K562 (cell line): ENCODE measurements around the gene IGF2R. TPM values are rescaled to one million over a fixed set of nuclear protein-coding genes. Genes with fewer than 3 reads are reported as not detected.

Source experiments
- CBX1 ChIP-seq: sonication (generic); IDR thresholded peaks from 2 replicates; pipeline ENCODE4 v1.6.1; 2016; ENCODE audit warnings: antibody characterized with exemption, low read depth, mild to moderate bottlenecking
- CBX5 ChIP-seq: IDR thresholded peaks from 2 replicates; pipeline ENCODE4 v1.6.1; 2014; ENCODE audit warnings: low read depth, borderline replicate concordance
- CEBPG ChIP-seq, 3 experiments: fragments of 200-800 bp in 1 of 3; sonication (Bioruptor generic) in 1 of 3; sonication (generic) in 1 of 3; formaldehyde crosslinking in 1 of 3; IDR thresholded peaks in 2 of 3; conservative IDR thresholded peaks in 1 of 3; 2 replicates each; pipeline versions ENCODE4 v1.6.1 to v1.8.0; 2016 to 2022; ENCODE audit warnings: missing compliant biosample characterization in 2 of 3, missing genetic modification characterization in 2 of 3, mild to moderate bottlenecking in 1 of 3, missing genetic modification reagents in 1 of 3
- CREB3 ChIP-seq: fragments of 450-650 bp; conservative IDR thresholded peaks from 2 replicates; pipeline ENCODE4 v1.6.1; 2016; ENCODE audit warnings: missing genetic modification characterization, low read depth, mild to moderate bottlenecking, missing compliant biosample characterization, moderate library complexity
- FOXO4 ChIP-seq: fragments of 450-650 bp; formaldehyde crosslinking; IDR thresholded peaks from 2 replicates; pipeline ENCODE4 v1.4.0; 2020; ENCODE audit warnings: mild to moderate bottlenecking, moderate library complexity
- KDM2B ChIP-seq: fragments of 250-450 bp; sonication (Bioruptor Pico); IDR thresholded peaks from 2 replicates; pipeline ENCODE4 v1.8.0; 2021; ENCODE audit warnings: mild to moderate bottlenecking, moderate library complexity
- MXD1 ChIP-seq: fragments of 250-450 bp; sonication (Bioruptor Pico); IDR thresholded peaks from 2 replicates; pipeline ENCODE4 v1.8.0; 2021; ENCODE audit warnings: borderline replicate concordance, mild to moderate bottlenecking, moderate library complexity; ENCODE audit not compliant: poor library complexity, severe bottlenecking
- TEAD1 ChIP-seq, 2 experiments: fragments of 450-650 bp in 1 of 2; sonication (generic) in 1 of 2; formaldehyde crosslinking; IDR thresholded peaks; 2 replicates each; pipeline versions ENCODE4 v1.4.0 to v1.8.0; 2020 to 2022; ENCODE audit warnings: mild to moderate bottlenecking in 2 of 2, missing genetic modification reagents in 1 of 2
- ZBTB11 ChIP-seq, 3 experiments: fragments of 200-800 bp in 1 of 3; fragments of 250-450 bp in 1 of 3; fragments of 450-650 bp in 1 of 3; sonication (Bioruptor Pico) in 1 of 3; sonication (Bioruptor generic) in 1 of 3; formaldehyde crosslinking in 1 of 3; IDR thresholded peaks; 2 replicates each; pipeline versions ENCODE4 v1.6.1 to v1.8.0; 2016 to 2022; ENCODE audit warnings: mild to moderate bottlenecking in 2 of 3, missing genetic modification characterization in 2 of 3, missing compliant biosample characterization in 1 of 3, moderate library complexity in 1 of 3
- ZNF263 ChIP-seq: sonication (generic); formaldehyde crosslinking; IDR thresholded peaks from 2 replicates; pipeline ENCODE4 v1.8.0; 2022; ENCODE audit warnings: mild to moderate bottlenecking, missing genetic modification reagents, borderline replicate concordance
- ZNF589 ChIP-seq: fragments of 200-800 bp; sonication (Bioruptor generic); IDR thresholded peaks from 2 replicates; pipeline ENCODE4 v1.6.1; 2016; ENCODE audit warnings: low read depth, missing genetic modification characterization, missing compliant biosample characterization
- polyA plus RNA-seq, 8 experiments: library from polyadenylated mRNA; depleted of rRNA in 4 of 8; stranded (reverse) in 5 of 8; unstranded in 3 of 8; fragments of >200 nt; fragmentation: Nextera tagmentation in 2 of 8; fragmentation: Illumina TruSeq in 1 of 8; extraction: Ambion mirVana in 2 of 8; extraction: Trizol in 1 of 8; gene quantifications; 2 replicates each; pipeline versions ENCODE4 v1.2.1 to v1.2.3, GENCODE V29; 2011 to 2014; ENCODE audit warnings: inconsistent platforms in 1 of 8, missing spikeins in 1 of 8
- total RNA-seq, 7 experiments: library from RNA; depleted of rRNA in 6 of 7; stranded (reverse); fragments of >200 nt in 6 of 7; fragmentation: Illumina TruSeq in 2 of 7; extraction: Trizol in 2 of 7; gene quantifications; 2 replicates each; pipeline versions ENCODE4 v1.2.1 to v1.2.3, GENCODE V29; 2011 to 2021; ENCODE audit warnings: low replicate concordance in 1 of 7

IGF2R gene
- total and polyA plus RNA-seq, 9 of the 15 experiments (the other 6 are each of a cell fraction or from before 2014, with no cell fraction given) = 3.5 to 92.3 (median 34.5) TPM

- TF ChIP-seq CEBPG (CRISPR knock-in tag; IDR thresholded peaks at IDR 0.05) (peak; percentile 54), CEBPG (tag; conservative IDR thresholded peaks at IDR 0.05 in 1 of 2, IDR thresholded peaks at IDR 0.05 in 1 of 2) (peak in 1 of 2 experiments; percentile 47; a peak in 1 of 4 replicates), CBX1 (peak; percentile 32; the same call in 1 of the 2 replicates), CREB3 (no peak), MXD1 (CRISPR knock-in tag) (no peak), FOXO4 (no peak), ZNF263 (no peak; the same call in 1 of the 2 replicates), ZNF589 (CRISPR knock-in tag) (peak; percentile 53), ZBTB11 (CRISPR knock-in tag; IDR thresholded peaks at IDR 0.05) (0 out of 6 replicates have a peak, but pooled peaks of 1 of the 3 experiments have one; percentile 11), TEAD1 (CRISPR knock-in tag; IDR thresholded peaks at IDR 0.05) (peak in 1 of 2 experiments; percentile 84; a peak in 2 of 4 replicates), CBX5 (no peak), KDM2B (CRISPR knock-in tag) (0 out of 2 replicates have a peak, but pooled peaks have one; percentile 62)
These were observed 476 bp downstream of the IGF2R start (continued) for GRCh38 chr6:159969204-159969912.
